Measurements from ENCODE around the gene HLA-DRA. TPM values are rescaled to one million over a fixed set of nuclear protein-coding genes. Genes with fewer than 3 reads are reported as not detected.
"Not testable (repeated sequence)": the region's sequence is repeated elsewhere in the genome, so short reads cannot be mapped to it uniquely, and the experiment has no call there.

Gene HLA-DRA
- total and polyA plus RNA-seq, 2 experiments from 2014 or later, result 6.9 to 7.7 TPM

DNA sequence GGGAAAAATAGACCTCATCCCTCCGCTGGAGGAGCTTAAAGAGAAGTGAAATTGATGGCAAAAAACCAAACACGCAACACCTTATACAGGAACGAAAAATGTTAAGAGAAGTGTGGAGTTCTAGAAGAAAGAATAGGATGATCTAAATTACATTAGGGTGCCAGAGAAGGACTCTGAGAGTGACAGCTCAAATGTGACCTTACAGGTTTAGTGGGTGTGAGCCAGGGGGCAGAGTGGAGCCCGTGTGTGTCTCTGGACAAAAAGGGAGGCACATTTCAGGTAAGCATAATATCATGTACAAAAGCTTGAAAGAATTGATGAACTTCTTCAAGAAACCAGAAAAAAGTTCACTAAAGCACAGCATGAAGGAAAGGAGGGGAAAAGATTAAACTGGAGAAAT, 20.8 kb downstream of the HLA-DRA start:
- no peak overlapping the region for H3K4me3 ChIP-seq
- no peaks in the 10 kb centered on the region; the same call in 1 of the 2 replicates for H3K9me2 ChIP-seq (ENCODE audit: insufficient read depth)
- Mint-ChIP-seq H3K27me3 (ENCODE audit: insufficient read depth, low read depth, poor library complexity) (peaks cover 1% of the 10 kb centered on the region), H3K36me3 (ENCODE audit: low read depth) (no peaks in the 10 kb centered on the region), H3K4me3 (no peak overlapping the region), H3K27ac (no peak overlapping the region), H3K9me3 (peaks cover 13% of the 10 kb centered on the region), H3K4me1 (peaks cover 7% of the 10 kb centered on the region; the same call in 2 of the 3 replicates)
- no peaks in the 10 kb centered on the region for H3K79me2 ChIP-seq (replicated peaks; ENCODE audit: insufficient read depth)
- H3F3A ChIP-seq (replicated peaks; ENCODE audit: low read depth), result no peaks in the 10 kb centered on the region
- 0 out of 2 replicates have a peak overlapping the region, but pooled peaks have one; percentile 69 for H2AFZ ChIP-seq
- no peak overlapping the region for H3K27ac ChIP-seq (ENCODE audit: low read depth)
- H3K4me1 ChIP-seq (ENCODE audit: insufficient read depth), result no peaks in the 10 kb centered on the region; the same call in none of the 2 replicates
- no peak overlapping the region for H3K4me2 ChIP-seq
- DNase-seq (ENCODE audit: low spot score) (peak; percentile 27), ATAC-seq (peak; percentile 36; the same call in 1 of the 3 replicates)
- H4K20me1 ChIP-seq (replicated peaks; ENCODE audit: insufficient read depth), result no peaks in the 10 kb centered on the region
- no peaks in the 10 kb centered on the region for H3K27me3 ChIP-seq (ENCODE audit: insufficient read depth)
- TF ChIP-seq NANOG (IDR thresholded peaks at IDR 0.05; ENCODE audit: borderline replicate concordance), result no peak
- no peak for TF ChIP-seq ZNF331 (CRISPR knock-in tag; IDR thresholded peaks at IDR 0.05; ENCODE audit: low read depth)
- TF ChIP-seq, protein P1, sequence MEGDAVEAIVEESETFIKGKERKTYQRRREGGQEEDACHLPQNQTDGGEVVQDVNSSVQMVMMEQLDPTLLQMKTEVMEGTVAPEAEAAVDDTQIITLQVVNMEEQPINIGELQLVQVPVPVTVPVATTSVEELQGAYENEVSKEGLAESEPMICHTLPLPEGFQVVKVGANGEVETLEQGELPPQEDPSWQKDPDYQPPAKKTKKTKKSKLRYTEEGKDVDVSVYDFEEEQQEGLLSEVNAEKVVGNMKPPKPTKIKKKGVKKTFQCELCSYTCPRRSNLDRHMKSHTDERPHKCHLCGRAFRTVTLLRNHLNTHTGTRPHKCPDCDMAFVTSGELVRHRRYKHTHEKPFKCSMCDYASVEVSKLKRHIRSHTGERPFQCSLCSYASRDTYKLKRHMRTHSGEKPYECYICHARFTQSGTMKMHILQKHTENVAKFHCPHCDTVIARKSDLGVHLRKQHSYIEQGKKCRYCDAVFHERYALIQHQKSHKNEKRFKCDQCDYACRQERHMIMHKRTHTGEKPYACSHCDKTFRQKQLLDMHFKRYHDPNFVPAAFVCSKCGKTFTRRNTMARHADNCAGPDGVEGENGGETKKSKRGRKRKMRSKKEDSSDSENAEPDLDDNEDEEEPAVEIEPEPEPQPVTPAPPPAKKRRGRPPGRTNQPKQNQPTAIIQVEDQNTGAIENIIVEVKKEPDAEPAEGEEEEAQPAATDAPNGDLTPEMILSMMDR (conservative IDR thresholded peaks at IDR 0.05; ENCODE audit: low read depth in 2 of 2), result peak; percentile 31 to 42; a peak in 3 of 4 replicates
- no peaks in the 10 kb centered on the region for H3K36me3 ChIP-seq (ENCODE audit: insufficient read depth)

DNA sequence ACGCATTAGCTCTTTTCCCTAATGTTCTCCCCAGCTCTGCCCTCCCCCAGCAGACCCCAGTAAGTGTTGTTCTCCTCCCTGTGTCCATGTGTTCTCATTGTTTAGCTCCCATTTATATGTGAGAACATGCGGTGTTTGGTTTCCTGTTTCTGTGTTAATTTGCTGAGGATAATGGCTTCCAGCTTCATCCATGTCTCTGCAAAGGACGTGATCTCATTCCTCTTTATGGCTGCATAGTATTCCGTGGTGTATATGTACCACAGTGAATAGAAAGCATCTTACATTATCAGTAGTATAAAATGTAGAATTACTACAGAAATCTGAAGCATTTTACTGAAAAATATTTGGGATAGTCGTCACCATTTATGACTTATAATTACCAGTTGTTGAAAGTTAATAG, 21.8 kb downstream of the HLA-DRA start:
- peaks cover 1% of the 10 kb centered on the region for H3K27me3 Mint-ChIP-seq (ENCODE audit: insufficient read depth, low read depth, poor library complexity)
- no peak for DNase-seq (ENCODE audit: low spot score)
- H3K4me1 Mint-ChIP-seq, result peaks cover 7% of the 10 kb centered on the region; the same call in 2 of the 3 replicates
- H3K79me2 ChIP-seq (replicated peaks; ENCODE audit: insufficient read depth), result no peaks in the 10 kb centered on the region
- no peaks in the 10 kb centered on the region; the same call in none of the 2 replicates for H3K4me1 ChIP-seq (ENCODE audit: insufficient read depth)
- H3K27ac Mint-ChIP-seq, result no peak overlapping the region
- no peak overlapping the region for H2AFZ ChIP-seq
- H3K36me3 ChIP-seq (ENCODE audit: insufficient read depth), result no peaks in the 10 kb centered on the region
- no peak overlapping the region for H3K27ac ChIP-seq (ENCODE audit: low read depth)
- H3F3A ChIP-seq (replicated peaks; ENCODE audit: low read depth), result no peaks in the 10 kb centered on the region
- peaks cover under 1% of the 10 kb centered on the region for H3K9me2 ChIP-seq (ENCODE audit: insufficient read depth)
- H3K36me3 Mint-ChIP-seq (ENCODE audit: low read depth), result no peaks in the 10 kb centered on the region
- no peak for ATAC-seq
- H3K4me2 ChIP-seq, result no peak overlapping the region
- no peaks in the 10 kb centered on the region for H3K27me3 ChIP-seq (ENCODE audit: insufficient read depth)
- TF ChIP-seq CREB1 (CRISPR knock-in tag; IDR thresholded peaks at IDR 0.05; ENCODE audit: low read depth), result no peak
- peaks cover 14% of the 10 kb centered on the region for H3K9me3 Mint-ChIP-seq
- no peaks in the 10 kb centered on the region for H4K20me1 ChIP-seq (replicated peaks; ENCODE audit: insufficient read depth)
- no peak overlapping the region for H3K4me3 Mint-ChIP-seq
- H3K4me3 ChIP-seq, result no peak overlapping the region

DNA sequence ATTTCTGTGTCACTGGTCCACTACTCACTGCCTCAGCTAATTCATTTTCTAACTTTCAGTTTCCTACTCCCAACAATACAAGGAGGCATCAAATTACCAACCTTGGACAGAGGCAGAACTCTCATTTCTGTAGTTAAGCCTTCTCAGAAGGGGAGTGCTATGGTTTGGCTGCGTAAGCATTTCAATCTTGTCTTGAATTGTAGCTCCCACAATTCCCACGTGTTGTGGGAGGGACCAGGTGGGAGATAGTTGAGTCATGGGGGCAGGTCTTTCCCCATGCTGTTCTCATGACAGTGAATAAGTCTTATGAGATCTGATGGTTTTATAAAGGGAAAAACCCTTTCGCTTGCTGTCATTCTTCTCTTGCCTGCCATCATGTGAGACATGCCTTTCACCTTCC, 22.9 kb downstream of the HLA-DRA start:
- Histone ChIP-seq H3K9me2 (ENCODE audit: insufficient read depth) (peaks cover 4% of the 10 kb centered on the region; the same call in 1 of the 2 replicates), H3K27ac (ENCODE audit: low read depth) (no peak overlapping the region), H2AFZ (peak overlapping the region; percentile 52), H3K36me3 (ENCODE audit: insufficient read depth) (no peaks in the 10 kb centered on the region), H3K79me2 (replicated peaks; ENCODE audit: insufficient read depth) (no peaks in the 10 kb centered on the region), H3K27me3 (ENCODE audit: insufficient read depth) (no peaks in the 10 kb centered on the region), H3K4me2 (no peak overlapping the region), H3K4me1 (ENCODE audit: insufficient read depth) (no peaks in the 10 kb centered on the region; the same call in none of the 2 replicates), H3F3A (replicated peaks; ENCODE audit: low read depth) (no peaks in the 10 kb centered on the region), H3K4me3 (no peak overlapping the region), H4K20me1 (replicated peaks; ENCODE audit: insufficient read depth) (no peaks in the 10 kb centered on the region)
- peak; percentile 32 for DNase-seq (ENCODE audit: low spot score)
- no peak overlapping the region for H3K4me3 Mint-ChIP-seq
- TF ChIP-seq STAT1 (IDR thresholded peaks at IDR 0.05; ENCODE audit: unreplicated experiment) (no peak), CREB1 (CRISPR knock-in tag; IDR thresholded peaks at IDR 0.05; ENCODE audit: low read depth) (no peak), POLR2AphosphoS5 (IDR thresholded peaks at IDR 0.05; ENCODE audit: low read depth) (no peak)
- TF ChIP-seq, protein P2, sequence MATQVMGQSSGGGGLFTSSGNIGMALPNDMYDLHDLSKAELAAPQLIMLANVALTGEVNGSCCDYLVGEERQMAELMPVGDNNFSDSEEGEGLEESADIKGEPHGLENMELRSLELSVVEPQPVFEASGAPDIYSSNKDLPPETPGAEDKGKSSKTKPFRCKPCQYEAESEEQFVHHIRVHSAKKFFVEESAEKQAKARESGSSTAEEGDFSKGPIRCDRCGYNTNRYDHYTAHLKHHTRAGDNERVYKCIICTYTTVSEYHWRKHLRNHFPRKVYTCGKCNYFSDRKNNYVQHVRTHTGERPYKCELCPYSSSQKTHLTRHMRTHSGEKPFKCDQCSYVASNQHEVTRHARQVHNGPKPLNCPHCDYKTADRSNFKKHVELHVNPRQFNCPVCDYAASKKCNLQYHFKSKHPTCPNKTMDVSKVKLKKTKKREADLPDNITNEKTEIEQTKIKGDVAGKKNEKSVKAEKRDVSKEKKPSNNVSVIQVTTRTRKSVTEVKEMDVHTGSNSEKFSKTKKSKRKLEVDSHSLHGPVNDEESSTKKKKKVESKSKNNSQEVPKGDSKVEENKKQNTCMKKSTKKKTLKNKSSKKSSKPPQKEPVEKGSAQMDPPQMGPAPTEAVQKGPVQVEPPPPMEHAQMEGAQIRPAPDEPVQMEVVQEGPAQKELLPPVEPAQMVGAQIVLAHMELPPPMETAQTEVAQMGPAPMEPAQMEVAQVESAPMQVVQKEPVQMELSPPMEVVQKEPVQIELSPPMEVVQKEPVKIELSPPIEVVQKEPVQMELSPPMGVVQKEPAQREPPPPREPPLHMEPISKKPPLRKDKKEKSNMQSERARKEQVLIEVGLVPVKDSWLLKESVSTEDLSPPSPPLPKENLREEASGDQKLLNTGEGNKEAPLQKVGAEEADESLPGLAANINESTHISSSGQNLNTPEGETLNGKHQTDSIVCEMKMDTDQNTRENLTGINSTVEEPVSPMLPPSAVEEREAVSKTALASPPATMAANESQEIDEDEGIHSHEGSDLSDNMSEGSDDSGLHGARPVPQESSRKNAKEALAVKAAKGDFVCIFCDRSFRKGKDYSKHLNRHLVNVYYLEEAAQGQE (IDR thresholded peaks at IDR 0.05; ENCODE audit: unreplicated experiment), result peak; percentile 61
- ATAC-seq, result peak; percentile 45; the same call in 2 of the 3 replicates
- peaks cover 1% of the 10 kb centered on the region for H3K27me3 Mint-ChIP-seq (ENCODE audit: insufficient read depth, low read depth, poor library complexity)
- H3K36me3 Mint-ChIP-seq (ENCODE audit: low read depth), result no peaks in the 10 kb centered on the region; the same call in 2 of the 3 replicates
- no peak overlapping the region for H3K27ac Mint-ChIP-seq
- H3K9me3 Mint-ChIP-seq, result peaks cover 15% of the 10 kb centered on the region
- H3K4me1 Mint-ChIP-seq, result peaks cover 7% of the 10 kb centered on the region; the same call in 2 of the 3 replicates

DNA sequence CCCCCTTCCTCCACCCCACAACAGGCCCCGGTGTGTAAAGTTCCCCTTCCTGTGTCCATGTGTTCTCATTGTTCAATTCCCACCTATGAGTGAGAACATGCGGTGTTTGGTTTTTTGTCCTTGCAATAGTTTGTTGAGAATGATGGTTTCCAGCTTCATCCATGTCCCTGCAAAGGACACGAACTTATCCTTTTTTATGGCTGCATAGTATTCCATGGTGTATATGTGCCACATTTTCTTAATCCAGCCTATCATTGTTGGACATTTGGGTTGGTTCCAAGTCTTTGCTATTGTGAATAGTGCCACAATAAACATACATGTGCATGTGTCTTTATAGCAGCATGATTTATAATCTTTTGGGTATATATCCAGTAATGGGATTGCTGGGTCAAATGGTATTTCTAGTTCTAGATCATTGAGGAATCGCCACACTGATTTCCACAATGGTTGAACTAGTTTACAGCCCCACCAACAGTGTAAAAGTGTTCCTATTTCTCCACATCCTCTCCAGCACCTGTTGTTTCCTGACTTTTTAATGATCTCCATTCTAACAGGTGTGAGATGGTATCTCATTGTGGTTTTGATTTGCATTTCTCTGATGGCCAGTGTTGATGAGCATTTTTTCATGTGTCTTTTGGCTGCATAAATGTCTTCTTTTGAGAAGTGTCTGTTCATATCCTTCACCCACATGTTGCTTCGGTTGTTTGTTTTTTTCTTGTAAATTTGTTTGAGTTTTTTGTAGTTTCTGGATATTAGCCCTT, 28.2 kb downstream of the HLA-DRA start:
- not testable (repeated sequence) for H3F3A ChIP-seq (replicated peaks; ENCODE audit: low read depth); H3K4me1 Mint-ChIP-seq; DNase-seq (ENCODE audit: low spot score); H3K4me3 ChIP-seq; H2AFZ ChIP-seq; H4K20me1 ChIP-seq (replicated peaks; ENCODE audit: insufficient read depth); H3K27ac ChIP-seq (ENCODE audit: low read depth); H3K27me3 Mint-ChIP-seq (ENCODE audit: insufficient read depth, low read depth, poor library complexity); H3K36me3 Mint-ChIP-seq (ENCODE audit: low read depth); H3K4me2 ChIP-seq; H3K27me3 ChIP-seq (ENCODE audit: insufficient read depth); ATAC-seq; H3K36me3 ChIP-seq (ENCODE audit: insufficient read depth); H3K4me3 Mint-ChIP-seq; H3K27ac Mint-ChIP-seq; H3K4me1 ChIP-seq (ENCODE audit: insufficient read depth); H3K79me2 ChIP-seq (replicated peaks; ENCODE audit: insufficient read depth)
- peaks cover 12% of the 10 kb centered on the region for H3K9me3 Mint-ChIP-seq
- H3K9me2 ChIP-seq (ENCODE audit: insufficient read depth), result peaks cover 10% of the 10 kb centered on the region; the same call in 1 of the 2 replicates

All from GM23338 (cell line).